ENCODE results near the gene IL1RL2.

DNA sequence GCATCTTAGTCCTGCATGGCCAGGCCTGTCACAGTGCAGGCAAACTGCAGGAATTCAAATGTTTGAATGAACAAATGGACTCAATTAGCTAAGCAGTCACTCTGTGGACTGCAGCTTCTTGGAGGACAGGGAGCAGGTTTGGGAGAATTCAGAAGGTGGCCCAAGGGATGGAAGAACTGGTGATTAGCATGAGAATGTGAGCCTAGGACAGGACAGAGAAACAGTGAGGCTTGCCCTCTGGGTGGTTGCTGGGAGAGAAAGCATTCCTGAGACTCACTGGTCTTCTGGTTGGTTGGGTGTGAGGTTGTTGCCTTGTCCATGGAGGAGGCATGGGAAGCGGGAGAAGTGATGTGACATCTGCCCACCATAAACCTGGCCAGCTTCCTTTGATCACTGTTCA, 13.7 kb downstream of the IL1RL2 start:
- TF ChIP-seq CTCF (conservative IDR thresholded peaks at IDR 0.05 in 1 of 2, IDR thresholded peaks at IDR 0.05 in 1 of 2; ENCODE audit: low read depth in 1 of 2, low read length in 2 of 2) (no peak), EZH2 (IDR thresholded peaks at IDR 0.05; ENCODE audit: low read length, missing control alignments) (no peak)

Data from fibroblast of lung (primary cell).